EL (cell line): ENCODE data around the gene MYH14.
"Not testable (repeated sequence)": the region's sequence is repeated elsewhere in the genome, so short reads cannot be mapped to it uniquely, and the experiment has no call there.

Source experiments
- DNase-seq: peaks from one replicate; pipeline ENCODE4 v3.0.0-alpha.2; 2016

Gene MYH14

GRCh38 chr19:50337031-50337430 lies 133.6 kb downstream of the MYH14 start:
- not testable (repeated sequence) for DNase-seq

GRCh38 chr19:50340331-50340730 lies 136.9 kb downstream of the MYH14 start:
- DNase-seq: no peak

- no peak for DNase-seq
Measured at GRCh38 chr19:50341091-50341564, 137.7 kb downstream of the MYH14 start.

- no peak for DNase-seq
Measured at GRCh38 chr19:50344661-50345318, 141.4 kb downstream of the MYH14 start.

- DNase-seq: not testable (repeated sequence)
Measured at GRCh38 chr19:50347089-50347581, 143.7 kb downstream of the MYH14 start.

- no peak for DNase-seq
Measured at GRCh38 chr19:50349277-50350057, 146.0 kb downstream of the MYH14 start.

- DNase-seq: no peak
Measured at GRCh38 chr19:50352242-50352641, 148.8 kb downstream of the MYH14 start.

GRCh38 chr19:50353487-50353880 lies 150.1 kb downstream of the MYH14 start:
- DNase-seq: not testable (repeated sequence)

GRCh38 chr19:50356691-50357177 lies 153.3 kb downstream of the MYH14 start:
- DNase-seq: no peak

- peak; percentile 68 for DNase-seq
Measured at GRCh38 chr19:50357178-50358100, 154.0 kb downstream of the MYH14 start.

GRCh38 chr19:50358483-50359327 lies 155.3 kb downstream of the MYH14 start:
- peak; percentile 14 for DNase-seq

- DNase-seq: no peak
Measured at GRCh38 chr19:50359328-50359818, 156.0 kb downstream of the MYH14 start.
